Keratinocyte (primary cell): ENCODE data around the gene ATOX1. TPM values are rescaled to one million over a fixed set of nuclear protein-coding genes. Genes with fewer than 3 reads are reported as not detected.
"Not testable (repeated sequence)": the region's sequence is repeated elsewhere in the genome, so short reads cannot be mapped to it uniquely, and the experiment has no call there.

ENCODE experiments used
- DNase-seq: peaks from one replicate; pipeline ENCODE4 v3.0.0-alpha.2; 2011; ENCODE audit warnings: low read depth, missing footprints, low spot score
- FAIRE-seq: peaks from 2 replicates; lab custom pipeline; 2011; peaks lifted over from hg19 to GRCh38; lab: Jason Lieb, UNC
- H2AFZ ChIP-seq: 2 replicates; pipeline ENCODE4 v1.6.0; 2012; ENCODE audit warnings: low read length, control low read depth, inconsistent platforms; ENCODE audit not compliant: control insufficient read depth
- H3K27ac ChIP-seq: 2 replicates; pipeline ENCODE4 v1.5.1; 2011; ENCODE audit warnings: low read length; ENCODE audit not compliant: control insufficient read depth, insufficient read depth
- H3K27me3 ChIP-seq: 3 replicates; pipeline ENCODE4 v1.6.0; 2011; ENCODE audit warnings: low read length; ENCODE audit not compliant: control insufficient read depth, insufficient read depth; ENCODE audit errors: extremely low read depth
- H3K36me3 ChIP-seq, 2 experiments: 2 replicates in 1 of 2; 3 replicates in 1 of 2; pipeline ENCODE4 v1.5.1; 2011; ENCODE audit warnings: low read length in 2 of 2, mild to moderate bottlenecking in 1 of 2; ENCODE audit not compliant: control insufficient read depth in 2 of 2, insufficient read depth in 2 of 2; ENCODE audit errors: extremely low read depth in 1 of 2
- H3K4me1 ChIP-seq: 3 replicates; pipeline ENCODE4 v1.5.1; 2011; ENCODE audit warnings: low read length; ENCODE audit not compliant: control insufficient read depth, insufficient read depth; ENCODE audit errors: extremely low read depth
- H3K4me2 ChIP-seq: 3 replicates; pipeline ENCODE4 v1.6.0; 2011; ENCODE audit warnings: low read depth, low read length; ENCODE audit not compliant: control insufficient read depth, insufficient read depth; ENCODE audit errors: extremely low read depth
- H3K4me3 ChIP-seq, 3 experiments: fragments of 200-600 bp in 1 of 3; sonication (generic) in 1 of 3; 2 replicates in 2 of 3; 3 replicates in 1 of 3; pipeline ENCODE4 v1.5.1; 2011 to 2016; ENCODE audit warnings: low read length in 3 of 3, mild to moderate bottlenecking in 3 of 3, control low read depth in 2 of 3, inconsistent platforms in 1 of 3, low read depth in 1 of 3, mixed read lengths in 1 of 3, mixed run types in 1 of 3, moderate library complexity in 1 of 3; ENCODE audit not compliant: control insufficient read depth in 2 of 3, insufficient read depth in 2 of 3; ENCODE audit errors: extremely low read depth in 1 of 3
- H3K79me2 ChIP-seq: 2 replicates; pipeline ENCODE4 v1.6.0; 2012; ENCODE audit warnings: low read length; ENCODE audit not compliant: control insufficient read depth, insufficient read depth
- H3K9ac ChIP-seq: 3 replicates; pipeline ENCODE4 v1.6.0; 2011; ENCODE audit warnings: low read length; ENCODE audit not compliant: control insufficient read depth, insufficient read depth; ENCODE audit errors: extremely low read depth
- H3K9me1 ChIP-seq: 3 replicates; pipeline ENCODE4 v1.6.0; 2011; ENCODE audit warnings: low read length; ENCODE audit not compliant: control insufficient read depth, insufficient read depth; ENCODE audit errors: extremely low read depth
- H3K9me3 ChIP-seq: 2 replicates; pipeline ENCODE4 v1.5.1; 2012; ENCODE audit warnings: low read depth, low read length; ENCODE audit not compliant: control insufficient read depth
- H4K20me1 ChIP-seq: 3 replicates; pipeline ENCODE4 v1.6.0; 2011; ENCODE audit warnings: low read length; ENCODE audit not compliant: control insufficient read depth, insufficient read depth; ENCODE audit errors: extremely low read depth
- EZH2 ChIP-seq: IDR thresholded peaks from one replicate; pipeline ENCODE4 v1.6.1; 2012; ENCODE audit warnings: inconsistent platforms, mild to moderate bottlenecking, low read length, moderate library complexity
- dilution Hi-C: fragments of 300-500 bp; cut with MboI; formaldehyde crosslinking; loops from one replicate; pipeline ENCODE4 v1.7.0; 2020; ENCODE audit warnings: low sequenced_read_pairs; ENCODE audit not compliant: extremely low pct_ligation_motif_present
- polyA plus RNA-seq, 5 experiments: library from polyadenylated mRNA; depleted of rRNA in 3 of 5; stranded (reverse) in 3 of 5; stranded (forward) in 1 of 5; unstranded in 1 of 5; fragments of >200 nt; gene quantifications; 1 replicate in 1 of 5; 2 replicates in 3 of 5; 3 replicates in 1 of 5; pipeline versions ENCODE4 v1.2.1 to v1.2.3, GENCODE V29; 2011 to 2012; ENCODE audit warnings: missing spikeins in 2 of 5, low read depth in 1 of 5, low replicate concordance in 1 of 5
- TF ChIP-seq, protein P1 (sequence below), 3 experiments: IDR thresholded peaks in 1 of 3; conservative IDR thresholded peaks in 1 of 3; optimal IDR thresholded peaks in 1 of 3; 2 replicates in 2 of 3; 3 replicates in 1 of 3; pipeline versions ENCODE3 to v1.5.1; 2011; ENCODE audit warnings: low read length in 3 of 3, mild to moderate bottlenecking in 3 of 3, moderate library complexity in 2 of 3, control low read depth in 1 of 3, inconsistent platforms in 1 of 3; ENCODE audit not compliant: insufficient read depth in 2 of 3; ENCODE audit errors: extremely low read depth in 1 of 3

Gene ATOX1
- polyA plus RNA-seq, 1 donor (not counting 4 experiments of a cell fraction or from before 2014, with no cell fraction given): 173 TPM

DNA sequence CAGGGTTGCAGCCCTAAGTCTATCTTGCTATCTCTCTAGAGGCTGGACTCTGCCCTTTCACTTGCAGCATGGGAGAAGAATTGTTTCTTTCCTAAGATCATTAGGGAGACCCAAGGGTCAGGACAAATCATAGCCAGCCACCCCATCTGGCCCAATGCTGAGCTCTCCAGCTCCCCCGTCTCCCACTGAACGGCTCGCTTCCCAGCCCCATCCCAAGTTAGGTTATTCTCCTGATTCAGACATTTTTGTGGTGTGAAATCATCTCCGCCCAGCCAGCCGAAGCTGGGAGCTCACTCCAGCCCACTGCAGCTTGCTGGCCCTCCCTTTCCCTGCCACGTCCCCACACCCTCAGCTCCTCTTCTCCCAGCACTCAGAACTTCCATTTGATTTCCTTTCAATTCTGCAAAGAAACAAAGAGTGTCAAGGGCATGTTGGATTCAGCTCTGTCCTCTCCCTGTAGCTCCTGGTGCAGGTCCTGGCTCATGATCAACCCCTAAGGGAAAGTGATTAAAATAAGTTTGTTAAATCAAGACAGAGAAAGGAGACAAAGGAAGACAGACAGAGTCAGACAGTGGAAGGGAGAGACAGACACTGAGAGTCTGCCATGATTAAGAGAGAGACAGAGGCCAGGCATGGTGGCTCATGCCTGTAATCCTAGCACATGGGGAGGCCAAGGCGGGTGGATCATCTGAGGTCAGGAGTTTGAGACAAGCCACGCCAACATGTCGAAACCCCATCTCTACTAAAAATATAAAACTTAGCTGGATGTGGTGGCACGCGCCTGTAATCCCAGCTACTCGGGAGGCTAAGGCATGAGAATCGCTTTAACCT, 59.1 kb downstream of the ATOX1 start:
- dilution Hi-C loops: no loop called here
- H3K9me3 ChIP-seq: no peaks in the 10 kb centered on the region
- H3K27ac ChIP-seq: peak overlapping the region; percentile 78
- no peaks in the 10 kb centered on the region for H4K20me1 ChIP-seq
- no peaks in the 10 kb centered on the region for H3K36me3 ChIP-seq
- H3K79me2 ChIP-seq: no peaks in the 10 kb centered on the region
- H3K9me1 ChIP-seq: no peaks in the 10 kb centered on the region
- H3K4me1 ChIP-seq: peaks cover 12% of the 10 kb centered on the region
- H3K4me2 ChIP-seq: peak overlapping the region; percentile 53
- FAIRE-seq: peak; percentile 96
- no peaks in the 10 kb centered on the region for H3K27me3 ChIP-seq
- H3K4me3 ChIP-seq: peak overlapping the region in 1 of 3 experiments; percentile 25
- peak overlapping the region; percentile 86 for H2AFZ ChIP-seq
- no peak for DNase-seq
- TF ChIP-seq, protein P1, sequence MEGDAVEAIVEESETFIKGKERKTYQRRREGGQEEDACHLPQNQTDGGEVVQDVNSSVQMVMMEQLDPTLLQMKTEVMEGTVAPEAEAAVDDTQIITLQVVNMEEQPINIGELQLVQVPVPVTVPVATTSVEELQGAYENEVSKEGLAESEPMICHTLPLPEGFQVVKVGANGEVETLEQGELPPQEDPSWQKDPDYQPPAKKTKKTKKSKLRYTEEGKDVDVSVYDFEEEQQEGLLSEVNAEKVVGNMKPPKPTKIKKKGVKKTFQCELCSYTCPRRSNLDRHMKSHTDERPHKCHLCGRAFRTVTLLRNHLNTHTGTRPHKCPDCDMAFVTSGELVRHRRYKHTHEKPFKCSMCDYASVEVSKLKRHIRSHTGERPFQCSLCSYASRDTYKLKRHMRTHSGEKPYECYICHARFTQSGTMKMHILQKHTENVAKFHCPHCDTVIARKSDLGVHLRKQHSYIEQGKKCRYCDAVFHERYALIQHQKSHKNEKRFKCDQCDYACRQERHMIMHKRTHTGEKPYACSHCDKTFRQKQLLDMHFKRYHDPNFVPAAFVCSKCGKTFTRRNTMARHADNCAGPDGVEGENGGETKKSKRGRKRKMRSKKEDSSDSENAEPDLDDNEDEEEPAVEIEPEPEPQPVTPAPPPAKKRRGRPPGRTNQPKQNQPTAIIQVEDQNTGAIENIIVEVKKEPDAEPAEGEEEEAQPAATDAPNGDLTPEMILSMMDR (optimal IDR thresholded peaks at IDR 0.05 in 1 of 3, IDR thresholded peaks at IDR 0.05 in 1 of 3, conservative IDR thresholded peaks at IDR 0.05 in 1 of 3; ENCODE audit: extremely low read depth in 1 of 3, insufficient read depth in 2 of 3, low read length in 3 of 3): no peak
- TF ChIP-seq EZH2: no peak
- H3K9ac ChIP-seq: peak overlapping the region; percentile 64

- dilution Hi-C loops, H3K4me3 ChIP-seq, H3K9ac ChIP-seq, DNase-seq, H3K4me2 ChIP-seq, H3K27me3 ChIP-seq, H3K79me2 ChIP-seq, H3K9me3 ChIP-seq, H4K20me1 ChIP-seq, H2AFZ ChIP-seq, FAIRE-seq, H3K9me1 ChIP-seq, H3K27ac ChIP-seq, H3K36me3 ChIP-seq: not testable (repeated sequence)
- peaks cover 18% of the 10 kb centered on the region for H3K4me1 ChIP-seq
Measured at GRCh38 chr5:151698081-151698480, 60.4 kb downstream of the ATOX1 start.
